Psoas muscle (tissue), 8 donors: ENCODE data around the gene IQCK. TPM values are rescaled to one million over a fixed set of nuclear protein-coding genes. Genes with fewer than 3 reads are reported as not detected.
"Not testable (repeated sequence)": the region's sequence is repeated elsewhere in the genome, so short reads cannot be mapped to it uniquely, and the experiment has no call there.

Experiments used
- ATAC-seq, 4 donors: fragments of 200-7000 bp; cut with Tn5 transposase; one replicate each; pipeline ENCODE4 v1.9.1; 2020; ENCODE audit warnings: moderate library complexity in 3 of 4, mild to moderate bottlenecking in 2 of 4
- DNase-seq, 2 donors: peaks; one replicate each; pipeline ENCODE4 v3.0.0-alpha.2; 2020
- H3K27ac ChIP-seq: fragments of 200-600 bp; one replicate; pipeline ENCODE4 v1.8.0; 2022
- H3K27me3 ChIP-seq, 3 donors: fragments of 200-600 bp in 1 of 3; one replicate each; pipeline versions ENCODE4 v1.6.1 to v1.8.0; 2013 to 2022; ENCODE audit warnings: low read length in 2 of 3, mild to moderate bottlenecking in 2 of 3, moderate library complexity in 1 of 3; ENCODE audit not compliant: insufficient read depth in 3 of 3
- H3K36me3 ChIP-seq, 2 donors: fragments of 200-600 bp in 1 of 2; one replicate each; pipeline versions ENCODE4 v1.6.1 to v1.8.0; 2013 to 2022; ENCODE audit warnings: low read depth in 1 of 2, mild to moderate bottlenecking in 1 of 2, moderate library complexity in 1 of 2; ENCODE audit not compliant: insufficient read depth in 1 of 2
- H3K4me1 ChIP-seq: fragments of 200-600 bp; one replicate; pipeline ENCODE4 v1.8.0; 2022
- H3K4me3 ChIP-seq: fragments of 200-600 bp; one replicate; pipeline ENCODE4 v1.8.0; 2022; ENCODE audit warnings: mild to moderate bottlenecking
- H3K9me3 ChIP-seq: fragments of 200-600 bp; one replicate; pipeline ENCODE4 v1.8.0; 2022
- CTCF ChIP-seq: fragments of 200-600 bp; IDR thresholded peaks from one replicate; pipeline ENCODE4 v1.8.0; 2022; ENCODE audit warnings: antibody characterized with exemption
- WGBS, 3 donors: extraction: QIAGEN DNeasy Blood & Tissue Kit; methylation state at CpG; one replicate each; pipeline versions ENCODE4 v1.1.6 to v1.1.7; 2013; 5-methylcytosine and 5-hydroxymethylcytosine counted together
- intact Hi-C, 2 donors: fragments of 100-400 bp; cut with DNase I; formaldehyde crosslinking; loops; one replicate each; pipeline versions ENCODE4 v1.11.0 to v1.14.2; 2022
- polyA plus RNA-seq, 3 donors: library from polyadenylated mRNA; stranded (reverse); fragments of 200-250 nt; gene quantifications; one replicate each; pipeline ENCODE4 v1.2.3, GENCODE V29; 2013
- total RNA-seq, 4 donors: library from RNA; stranded (reverse); fragmentation: NEBNext Ultra II Directional in 2 of 4; extraction: Animal tissue kit (Norgen Biotek cat#: 25700) in 2 of 4; gene quantifications; one replicate each; pipeline versions ENCODE4 v1.2.1 to v1.2.4, GENCODE V29; 2021 to 2023
- donor health status: healthy with polysubstance abuse.
- donor health status: DM: no; HTN: no; CAD: no; lungs with moderate emphysema.
- donor health status: Bipolar disorder and iron deficiency.
- donor health status: healthy.
- donor health status: DM: yes; HTN: yes; CAD: no.
- donor health status: DM: no; HTN: no; CAD: no.
- donor health status: DM: no; HTN: no; CAD: no.
- donor health status: DM: yes; HTN: yes; CAD: no.

IQCK gene
- total and polyA plus RNA-seq, 7 donors: 4.3 to 9.9 (median 6.3) TPM

DNA sequence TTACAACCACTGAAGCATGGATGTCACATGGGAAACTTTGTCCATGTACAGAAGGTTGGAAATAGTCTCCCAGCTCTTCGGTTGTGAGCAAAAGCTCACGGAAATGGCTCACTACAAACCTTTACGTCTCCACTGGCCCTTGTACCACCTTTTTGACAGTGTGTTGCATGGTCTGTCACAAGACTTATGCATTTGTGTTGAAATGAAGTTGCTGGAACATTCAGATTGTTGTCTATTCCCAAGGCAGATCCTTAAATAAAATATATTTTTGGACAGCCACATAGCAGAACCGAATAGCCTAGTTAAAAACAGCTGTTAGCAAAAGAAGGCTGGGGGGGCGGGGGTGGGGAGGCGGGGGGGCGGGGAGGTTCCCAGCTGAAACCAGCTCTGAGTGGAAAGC, 39.3 kb upstream of the IQCK start:
- no peak for TF ChIP-seq CTCF
- no peak for DNase-seq
- Histone ChIP-seq H3K4me1 (peaks cover 20% of the 10 kb centered on the region), H3K36me3 (peaks cover 1 to 35% of the 10 kb centered on the region in 2 donors), H3K4me3 (no peak overlapping the region), H3K27me3 (no peaks in the 10 kb centered on the region), H3K9me3 (no peaks in the 10 kb centered on the region), H3K27ac (no peak overlapping the region)
- ATAC-seq: peak in 2 of 4 donors; percentile 12 to 52
- intact Hi-C loops: no loop called here
- WGBS, 3 donors: 38 to 57% (median 48%) methylated on average over 7 of the region's 7 CpGs

GRCh38 chr16:19679281-19679680, 38.8 kb upstream of the IQCK start:
- WGBS, 3 donors: 86 to 91% (median 88%) methylated on average over 6 of the region's 6 CpGs
- intact Hi-C loops, H3K27ac ChIP-seq, DNase-seq, H3K27me3 ChIP-seq, H3K9me3 ChIP-seq, H3K4me3 ChIP-seq: not testable (repeated sequence)
- peaks cover 2 to 38% of the 10 kb centered on the region in 2 donors for H3K36me3 ChIP-seq
- ATAC-seq: peak in 1 of 4 donors; percentile 6
- peaks cover 20% of the 10 kb centered on the region for H3K4me1 ChIP-seq

- Histone ChIP-seq H3K9me3 (no peaks in the 10 kb centered on the region), H3K4me1 (peaks cover 20% of the 10 kb centered on the region), H3K27ac (no peak overlapping the region), H3K4me3 (no peak overlapping the region), H3K36me3 (peaks cover 9 to 42% of the 10 kb centered on the region in 2 donors), H3K27me3 (no peaks in the 10 kb centered on the region)
- 47 to 60% (median 59%) methylated on average over 5 to 6 of the region's 6 CpGs for WGBS, 3 donors
- no peak for TF ChIP-seq CTCF
- DNase-seq: peak in 1 of 2 donors; percentile 59
- intact Hi-C loops: no loop called here
- ATAC-seq: peak; percentile 36 to 48 (median 41)
These were observed 37.2 kb upstream of the IQCK start for GRCh38 chr16:19680881-19681340.

- Histone ChIP-seq H3K4me1 (peaks cover 20% of the 10 kb centered on the region), H3K36me3 (peaks cover 9 to 47% of the 10 kb centered on the region in 2 donors), H3K9me3 (no peaks in the 10 kb centered on the region), H3K27ac (no peak overlapping the region), H3K27me3 (no peaks in the 10 kb centered on the region), H3K4me3 (no peak overlapping the region)
- ATAC-seq (no peak), DNase-seq (no peak)
- TF ChIP-seq CTCF: no peak
- WGBS, 3 donors: 87 to 91% (median 87%) methylated on average over 12 of the region's 12 CpGs
- intact Hi-C loops: no loop called here
These were observed 36.4 kb upstream of the IQCK start for GRCh38 chr16:19681637-19682036.

- DNase-seq: no peak
- no peak overlapping the region for H3K27ac ChIP-seq
- peaks cover 9 to 67% of the 10 kb centered on the region in 2 donors for H3K36me3 ChIP-seq
- H3K9me3 ChIP-seq: no peaks in the 10 kb centered on the region
- no peaks in the 10 kb centered on the region for H3K27me3 ChIP-seq
- no peak for ATAC-seq
- no peak overlapping the region for H3K4me3 ChIP-seq
- peaks cover 8% of the 10 kb centered on the region for H3K4me1 ChIP-seq
- intact Hi-C loops: no loop called here
- TF ChIP-seq CTCF: no peak
- WGBS, 3 donors: 92 to 94% (median 94%) methylated on average over 6 of the region's 6 CpGs
These were observed 34.4 kb upstream of the IQCK start for GRCh38 chr16:19683453-19684236.
